Neuron (in vitro differentiated cells): ENCODE measurements around the gene SOD3.

Experiments
- H2AFZ ChIP-seq: one replicate; pipeline ENCODE4 v1.6.1; 2013; ENCODE audit warnings: low read depth, mild to moderate bottlenecking, inconsistent platforms, low read length, moderate library complexity
- H3K27me3 ChIP-seq: one replicate; pipeline ENCODE4 v1.6.1; 2013; ENCODE audit warnings: low read length; ENCODE audit not compliant: insufficient read depth
- H3K36me3 ChIP-seq: one replicate; pipeline ENCODE4 v1.6.1; 2013; ENCODE audit warnings: low read length; ENCODE audit not compliant: insufficient read depth
- H3K4me1 ChIP-seq: one replicate; pipeline ENCODE4 v1.6.1; 2013; ENCODE audit warnings: low read length; ENCODE audit not compliant: insufficient read depth
- H3K4me3 ChIP-seq: 2 replicates; pipeline ENCODE4 v1.5.1; 2013; ENCODE audit warnings: mild to moderate bottlenecking, low read length, moderate library complexity
- H3K9me3 ChIP-seq: one replicate; pipeline ENCODE4 v1.6.1; 2013; ENCODE audit warnings: low read length

The SOD3 gene

GRCh38 chr4:24768604-24769003 lies 26.8 kb upstream of the SOD3 start:
- no peaks in the 10 kb centered on the region for H3K4me1 ChIP-seq
- no peaks in the 10 kb centered on the region for H3K27me3 ChIP-seq
- no peaks in the 10 kb centered on the region for H3K9me3 ChIP-seq
- no peak overlapping the region for H3K4me3 ChIP-seq
- H3K36me3 ChIP-seq: no peaks in the 10 kb centered on the region
- no peak overlapping the region for H2AFZ ChIP-seq

GRCh38 chr4:24769571-24769970 lies 25.8 kb upstream of the SOD3 start:
- Histone ChIP-seq H3K36me3 (no peaks in the 10 kb centered on the region), H3K4me3 (no peak overlapping the region), H2AFZ (no peak overlapping the region), H3K9me3 (no peaks in the 10 kb centered on the region), H3K4me1 (no peaks in the 10 kb centered on the region), H3K27me3 (no peaks in the 10 kb centered on the region)

DNA sequence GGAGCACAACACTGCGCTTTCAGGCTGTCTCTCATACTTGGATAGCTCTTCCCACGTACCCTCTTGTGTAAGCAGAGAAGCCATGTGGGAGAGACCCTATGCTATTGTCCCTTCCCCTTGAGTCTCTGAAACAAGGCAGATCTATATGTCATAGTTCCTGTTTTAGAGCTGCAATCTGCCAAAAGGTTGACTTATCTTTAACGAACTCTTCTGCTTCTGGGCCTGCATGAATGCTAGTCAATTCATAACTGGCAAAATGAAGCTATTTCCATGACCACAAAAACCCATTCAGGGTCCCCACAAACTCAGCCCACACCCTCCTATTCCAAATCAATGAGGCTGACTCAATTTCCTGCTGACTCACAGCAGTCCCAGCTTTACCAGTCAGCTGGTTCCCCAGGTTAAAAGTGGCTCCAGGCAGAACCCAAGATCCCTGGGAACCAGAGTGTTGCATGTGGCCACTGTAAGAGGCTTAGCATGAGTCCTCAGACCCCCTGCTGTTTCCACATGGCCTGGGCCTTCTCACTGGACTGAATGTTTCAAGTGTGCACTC lies 25.3 kb upstream of the SOD3 start:
- no peaks in the 10 kb centered on the region for H3K36me3 ChIP-seq
- no peak overlapping the region for H3K4me3 ChIP-seq
- no peaks in the 10 kb centered on the region for H3K9me3 ChIP-seq
- no peaks in the 10 kb centered on the region for H3K27me3 ChIP-seq
- no peak overlapping the region for H2AFZ ChIP-seq
- no peaks in the 10 kb centered on the region for H3K4me1 ChIP-seq

GRCh38 chr4:24770667-24771066 lies 24.7 kb upstream of the SOD3 start:
- no peak overlapping the region for H3K4me3 ChIP-seq
- H3K27me3 ChIP-seq: no peaks in the 10 kb centered on the region
- no peak overlapping the region for H2AFZ ChIP-seq
- no peaks in the 10 kb centered on the region for H3K9me3 ChIP-seq
- H3K36me3 ChIP-seq: no peaks in the 10 kb centered on the region
- H3K4me1 ChIP-seq: no peaks in the 10 kb centered on the region

DNA sequence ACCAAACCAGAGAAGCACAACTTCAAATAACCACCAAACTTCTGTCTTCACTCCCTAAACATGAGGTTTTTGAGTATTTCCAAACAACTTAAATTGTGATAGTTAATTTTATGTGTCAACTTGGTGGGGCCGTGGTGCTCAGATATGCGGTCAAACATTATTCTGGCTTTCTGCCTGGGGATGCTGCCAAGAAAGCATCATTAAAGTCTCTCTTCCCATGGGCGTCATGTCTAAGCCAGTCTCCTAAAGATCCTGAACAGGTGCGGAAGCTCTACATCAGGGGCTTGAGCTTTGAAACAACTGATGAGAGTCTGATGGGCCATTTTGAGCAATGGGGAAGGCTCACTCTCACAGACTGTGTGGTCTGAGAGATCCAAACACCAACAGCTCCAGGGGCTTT lies 24.1 kb upstream of the SOD3 start:
- Histone ChIP-seq H3K36me3 (no peaks in the 10 kb centered on the region), H2AFZ (no peak overlapping the region), H3K9me3 (no peaks in the 10 kb centered on the region), H3K4me1 (no peaks in the 10 kb centered on the region), H3K4me3 (no peak overlapping the region), H3K27me3 (no peaks in the 10 kb centered on the region)

- H3K36me3 ChIP-seq: no peaks in the 10 kb centered on the region
- no peak overlapping the region for H3K4me3 ChIP-seq
- H3K9me3 ChIP-seq: no peaks in the 10 kb centered on the region
- H3K27me3 ChIP-seq: no peaks in the 10 kb centered on the region
- no peaks in the 10 kb centered on the region for H3K4me1 ChIP-seq
- no peak overlapping the region for H2AFZ ChIP-seq
Observed at GRCh38 chr4:24772061-24772705, 23.2 kb upstream of the SOD3 start.

- Histone ChIP-seq H2AFZ (no peak overlapping the region), H3K4me3 (no peak overlapping the region), H3K36me3 (no peaks in the 10 kb centered on the region), H3K27me3 (no peaks in the 10 kb centered on the region), H3K4me1 (no peaks in the 10 kb centered on the region), H3K9me3 (no peaks in the 10 kb centered on the region)
Observed at GRCh38 chr4:24772952-24773351, 22.4 kb upstream of the SOD3 start.

DNA sequence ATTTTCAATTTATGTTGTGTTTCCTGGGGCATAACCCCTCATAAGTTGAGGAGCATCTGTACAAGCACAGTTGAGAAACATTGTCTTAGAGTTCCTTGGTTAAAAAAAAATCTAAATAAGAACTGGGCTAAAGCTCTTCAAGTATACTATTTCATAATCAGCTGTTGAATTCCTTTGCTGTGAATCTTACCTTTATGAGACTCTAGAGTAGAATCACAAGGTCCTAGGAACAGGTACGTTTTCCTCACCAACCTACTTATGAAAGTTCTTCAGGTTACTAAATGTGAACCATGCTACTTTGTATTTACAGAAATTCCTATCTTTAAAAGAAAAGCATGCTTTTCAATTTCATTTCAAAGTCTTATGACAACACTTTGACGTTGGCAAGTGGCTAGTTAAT lies 20.9 kb upstream of the SOD3 start:
- H2AFZ ChIP-seq: no peak overlapping the region
- H3K4me1 ChIP-seq: no peaks in the 10 kb centered on the region
- no peaks in the 10 kb centered on the region for H3K27me3 ChIP-seq
- H3K4me3 ChIP-seq: no peak overlapping the region
- no peaks in the 10 kb centered on the region for H3K9me3 ChIP-seq
- no peaks in the 10 kb centered on the region for H3K36me3 ChIP-seq

- H3K36me3 ChIP-seq: no peaks in the 10 kb centered on the region
- H3K4me1 ChIP-seq: no peaks in the 10 kb centered on the region
- H3K4me3 ChIP-seq: no peak overlapping the region
- no peaks in the 10 kb centered on the region for H3K9me3 ChIP-seq
- no peaks in the 10 kb centered on the region for H3K27me3 ChIP-seq
- no peak overlapping the region for H2AFZ ChIP-seq
Observed at GRCh38 chr4:24775032-24775605, 20.3 kb upstream of the SOD3 start.

GRCh38 chr4:24775750-24776149 lies 19.6 kb upstream of the SOD3 start:
- Histone ChIP-seq H3K36me3 (no peaks in the 10 kb centered on the region), H2AFZ (no peak overlapping the region), H3K27me3 (no peaks in the 10 kb centered on the region), H3K9me3 (no peaks in the 10 kb centered on the region), H3K4me3 (no peak overlapping the region), H3K4me1 (no peaks in the 10 kb centered on the region)

DNA sequence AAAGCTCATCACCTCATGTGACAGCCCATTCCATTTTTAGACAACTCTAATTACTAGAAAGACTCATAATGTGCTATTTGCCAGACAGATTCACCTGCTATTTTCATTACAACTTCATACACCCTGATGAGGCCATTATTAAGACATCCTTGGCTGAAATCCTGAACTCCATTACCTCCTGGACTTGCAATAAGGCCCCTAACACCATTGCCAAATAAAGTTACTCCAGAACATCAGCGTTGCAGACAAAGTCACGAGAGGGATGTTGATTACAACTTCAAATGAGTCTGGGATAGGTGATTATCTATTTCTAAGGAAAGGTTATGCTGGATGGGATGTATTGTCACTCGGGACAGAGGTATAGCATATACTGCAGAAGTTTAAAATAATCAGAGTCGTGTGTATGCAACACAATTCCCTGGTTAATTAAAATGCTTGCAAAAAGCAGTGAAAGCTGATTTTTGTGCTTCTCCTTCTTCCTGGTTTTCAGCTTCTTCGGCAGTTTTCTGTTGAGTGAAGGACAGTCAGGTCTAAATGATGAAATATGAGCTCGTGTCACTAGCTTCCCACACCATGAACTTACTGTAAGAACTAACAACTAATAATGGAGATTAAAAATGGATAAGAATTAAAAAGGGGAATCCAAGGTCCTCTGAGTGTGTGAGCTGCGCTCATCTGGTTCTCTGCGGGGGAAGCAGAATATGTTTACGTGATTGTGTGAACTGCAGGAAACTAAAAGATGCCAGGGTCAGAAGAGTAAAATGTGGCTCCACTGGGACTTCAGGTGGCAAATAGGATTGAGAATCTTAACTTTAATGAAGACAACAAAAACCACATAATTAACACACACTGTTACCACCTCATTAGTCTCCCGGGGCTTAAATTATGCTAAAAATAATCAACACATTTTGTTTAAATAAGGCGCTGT lies 17.6 kb upstream of the SOD3 start:
- Histone ChIP-seq H3K4me1 (no peaks in the 10 kb centered on the region), H2AFZ (no peak overlapping the region), H3K27me3 (no peaks in the 10 kb centered on the region), H3K4me3 (no peak overlapping the region), H3K36me3 (no peaks in the 10 kb centered on the region), H3K9me3 (no peaks in the 10 kb centered on the region)

DNA sequence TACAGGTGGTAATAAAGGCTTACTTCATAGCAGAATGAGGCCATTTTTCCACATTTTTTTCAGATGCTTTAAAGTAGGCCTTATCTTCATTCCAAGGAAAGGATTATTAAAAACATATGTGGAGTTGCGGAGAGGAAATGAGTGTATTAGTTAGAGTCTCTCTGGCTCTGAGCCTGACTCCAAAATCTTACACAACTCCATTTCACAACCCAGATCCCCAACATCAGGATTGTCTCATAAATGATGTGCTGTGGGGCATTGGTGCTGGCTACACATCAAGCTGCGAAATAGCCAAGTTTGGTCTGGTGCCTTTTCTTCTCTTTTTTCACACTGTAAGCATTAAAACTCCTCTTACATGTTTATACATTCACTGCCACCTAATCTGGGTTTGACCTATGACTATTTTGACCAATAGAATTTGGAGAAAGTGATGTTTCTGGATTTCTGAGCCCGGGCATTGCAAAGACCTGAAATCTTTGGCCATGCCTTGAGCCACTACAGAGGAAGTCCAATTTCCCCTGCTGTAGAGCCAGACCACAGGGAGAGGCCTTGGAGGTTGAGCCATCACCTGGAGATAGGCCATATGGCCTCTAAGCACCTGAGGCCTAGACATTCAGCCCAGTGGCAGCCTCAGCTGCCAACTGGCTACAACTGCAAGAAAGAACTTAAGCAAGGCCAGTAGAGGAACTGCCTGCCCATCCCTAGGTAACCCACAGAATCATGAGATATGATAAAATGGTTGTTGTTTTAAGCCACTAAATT lies 16.7 kb upstream of the SOD3 start:
- no peak overlapping the region for H3K4me3 ChIP-seq
- H3K4me1 ChIP-seq: no peaks in the 10 kb centered on the region
- H2AFZ ChIP-seq: no peak overlapping the region
- H3K27me3 ChIP-seq: no peaks in the 10 kb centered on the region
- H3K36me3 ChIP-seq: no peaks in the 10 kb centered on the region
- H3K9me3 ChIP-seq: no peaks in the 10 kb centered on the region
